ENCODE data around the gene CYCS. TPM values are rescaled to one million over a fixed set of nuclear protein-coding genes. Genes with fewer than 3 reads are reported as not detected.

The CYCS gene
- total and polyA plus RNA-seq, 2 of the 8 experiments (the other 6 are each of a cell fraction or from before 2014, with no cell fraction given), result 48.6 to 229 TPM

- TF ChIP-seq CHD7 (IDR thresholded peaks at IDR 0.05; ENCODE audit: insufficient replicate concordance, low read length), result no peak
- no peak for TF ChIP-seq RXRA (IDR thresholded peaks at IDR 0.05; ENCODE audit: insufficient read depth, low read depth, low read length)
- no peak for TF ChIP-seq CHD1 (IDR thresholded peaks at IDR 0.05; ENCODE audit: low read depth, low read length)
- TF ChIP-seq CEBPB (IDR thresholded peaks at IDR 0.05; ENCODE audit: low read depth, low read length), result no peak
- no peak for TF ChIP-seq KDM4A (IDR thresholded peaks at IDR 0.05; ENCODE audit: low read depth, low read length, severe bottlenecking)
- no peak for TF ChIP-seq CHD2 (IDR thresholded peaks at IDR 0.05; ENCODE audit: low read length)
- no peak for TF ChIP-seq CBX5 (IDR thresholded peaks at IDR 0.05; ENCODE audit: low read depth, low read length)
- TF ChIP-seq SRF (IDR thresholded peaks at IDR 0.05; ENCODE audit: low read depth, low read length), result no peak
These were observed 33.3 kb downstream of the CYCS start (continued) for GRCh38 chr7:25091779-25092178.
